22Rv1 (cell line): Measurements from ENCODE around the gene PRRG3.

ENCODE experiments used
- CTCF ChIP-seq: fragments of 450-650 bp; IDR thresholded peaks from 2 replicates; pipeline ENCODE4 v1.5.1; 2017; ENCODE audit warnings: mild to moderate bottlenecking
- ZFX ChIP-seq: fragments of 450-650 bp; IDR thresholded peaks from 2 replicates; pipeline ENCODE4 v1.6.1; 2017; ENCODE audit warnings: antibody characterized with exemption, borderline replicate concordance

DNA sequence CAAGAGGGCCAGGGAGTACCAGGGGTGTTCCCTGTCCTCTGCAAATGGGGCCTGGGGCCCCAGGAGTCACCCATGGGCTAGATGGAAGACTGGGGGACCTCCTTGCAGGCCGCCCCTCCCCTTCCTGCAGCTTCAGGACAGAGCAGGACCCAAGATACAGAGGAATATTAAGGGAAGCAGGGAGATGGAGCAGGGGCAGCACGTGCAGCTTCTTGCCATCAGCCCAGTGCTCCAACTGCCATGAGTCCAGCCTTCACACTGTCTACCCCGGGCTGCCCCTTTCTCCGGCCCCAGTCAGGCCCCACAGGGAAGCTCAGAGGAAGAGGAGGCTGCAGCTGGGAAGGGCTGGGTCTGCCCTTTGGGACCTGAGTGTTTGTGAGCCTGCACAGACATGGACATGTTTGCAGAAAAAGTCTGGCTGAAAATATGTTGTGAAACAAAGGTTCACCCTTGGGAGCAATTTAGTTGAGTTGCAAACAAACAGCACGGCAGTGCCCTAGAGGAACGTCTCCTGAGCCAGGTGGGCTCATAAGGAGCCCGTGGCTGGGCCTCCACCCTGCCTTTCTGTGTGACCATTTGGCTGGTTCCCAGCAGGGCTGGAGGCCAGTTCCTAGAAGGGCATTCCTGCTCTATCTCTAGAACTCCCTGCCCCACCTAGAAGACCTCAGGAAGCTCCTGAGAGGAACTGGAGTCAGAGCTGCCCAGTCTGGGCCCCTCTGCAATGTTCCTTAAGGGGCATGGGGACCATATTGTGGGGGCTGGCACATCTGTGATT, 29.5 kb downstream of the PRRG3 start:
- TF ChIP-seq CTCF = no peak
- no peak for TF ChIP-seq ZFX
